Umbilical cord (tissue), 2 donors: ENCODE results near the gene MTG1. TPM values are rescaled to one million over a fixed set of nuclear protein-coding genes. Genes with fewer than 3 reads are reported as not detected.

Source experiments
- DNase-seq: peaks from one replicate; pipeline ENCODE4 v3.0.0-alpha.2; 2015; ENCODE audit warnings: low spot score
- total RNA-seq: library from RNA; depleted of rRNA; stranded (reverse); fragments of >200 nt; gene quantifications from one replicate; pipeline ENCODE4 v1.2.3, GENCODE V29; 2014; ENCODE audit warnings: low replicate concordance; ENCODE audit not compliant: insufficient read depth

MTG1 gene
- 40.4 TPM for total RNA-seq

DNA sequence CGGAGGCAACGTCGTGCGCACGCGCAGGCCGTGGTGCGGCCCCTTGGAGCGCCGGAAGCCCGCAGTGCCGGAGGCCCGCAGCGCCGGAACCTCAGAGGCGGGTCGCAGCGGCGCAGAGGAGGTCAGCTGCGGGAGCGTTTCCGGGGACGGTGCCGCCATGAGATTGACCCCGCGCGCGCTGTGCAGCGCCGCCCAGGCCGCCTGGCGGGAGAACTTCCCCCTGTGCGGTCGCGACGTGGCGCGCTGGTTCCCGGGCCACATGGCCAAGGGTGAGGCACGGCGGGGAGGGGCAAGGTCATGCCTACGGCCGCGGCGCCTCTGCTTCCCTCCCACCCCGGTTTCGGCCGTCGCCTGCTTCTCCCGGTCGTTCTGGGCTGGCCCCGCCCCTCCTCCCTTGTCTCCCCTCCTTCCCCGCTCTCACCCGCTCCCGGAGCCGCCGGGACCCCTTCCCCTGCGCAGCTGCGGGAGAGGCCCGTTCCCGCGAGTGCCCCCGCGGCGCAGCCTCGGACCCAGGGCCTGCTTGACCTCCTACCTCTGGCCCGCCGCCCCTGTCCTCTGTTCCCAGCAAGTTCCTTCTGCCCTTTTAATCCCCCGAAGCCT, at the start of gene MTG1:
Gene MTG1 (plus strand): TSS at position 94 of the 600 bp plus-strand sequence. CDS start 64 bp downstream, at position 158.
- peak; percentile 97 for DNase-seq

DNA sequence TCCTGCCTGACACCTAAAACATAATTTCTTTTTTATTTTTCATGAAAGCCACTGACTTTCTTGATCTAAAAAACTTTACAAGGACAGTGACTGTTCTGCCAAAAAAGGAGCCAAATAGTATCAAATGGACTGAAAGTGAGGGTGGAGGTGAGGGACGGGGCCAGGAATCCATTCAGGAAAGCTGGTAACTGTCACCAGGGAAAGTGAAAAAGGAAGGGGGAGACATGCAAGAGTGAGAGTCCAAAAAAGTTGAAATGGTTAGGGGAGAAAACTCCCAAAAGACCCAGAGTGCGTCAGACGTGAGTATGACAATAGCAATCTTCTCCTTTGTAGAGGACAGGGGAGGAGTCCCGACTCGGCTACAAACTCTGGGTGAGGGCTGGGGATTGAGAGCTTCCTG, 49.7 kb upstream of the MTG1 start:
- no peak for DNase-seq

DNA sequence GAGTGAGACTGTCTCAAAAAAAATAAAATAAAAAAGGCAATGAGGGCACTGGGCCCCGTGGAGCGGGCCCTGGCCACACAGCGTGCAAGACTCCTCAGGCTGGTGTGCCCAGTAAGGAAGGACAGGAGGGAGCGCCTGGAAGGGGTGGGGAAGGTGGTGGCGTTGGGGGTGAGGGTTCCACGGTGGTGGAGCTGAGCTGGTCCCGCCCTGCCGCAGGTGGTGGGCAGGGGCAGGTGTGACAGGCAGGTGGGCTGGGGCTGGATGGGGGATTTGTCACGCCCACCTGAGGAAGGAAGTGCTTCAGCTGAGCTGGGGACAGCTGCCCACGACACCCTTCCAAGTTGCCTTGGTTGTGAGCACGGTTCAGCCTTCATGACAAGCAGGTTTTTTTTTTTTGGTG, 47.5 kb upstream of the MTG1 start:
- no peak for DNase-seq

DNA sequence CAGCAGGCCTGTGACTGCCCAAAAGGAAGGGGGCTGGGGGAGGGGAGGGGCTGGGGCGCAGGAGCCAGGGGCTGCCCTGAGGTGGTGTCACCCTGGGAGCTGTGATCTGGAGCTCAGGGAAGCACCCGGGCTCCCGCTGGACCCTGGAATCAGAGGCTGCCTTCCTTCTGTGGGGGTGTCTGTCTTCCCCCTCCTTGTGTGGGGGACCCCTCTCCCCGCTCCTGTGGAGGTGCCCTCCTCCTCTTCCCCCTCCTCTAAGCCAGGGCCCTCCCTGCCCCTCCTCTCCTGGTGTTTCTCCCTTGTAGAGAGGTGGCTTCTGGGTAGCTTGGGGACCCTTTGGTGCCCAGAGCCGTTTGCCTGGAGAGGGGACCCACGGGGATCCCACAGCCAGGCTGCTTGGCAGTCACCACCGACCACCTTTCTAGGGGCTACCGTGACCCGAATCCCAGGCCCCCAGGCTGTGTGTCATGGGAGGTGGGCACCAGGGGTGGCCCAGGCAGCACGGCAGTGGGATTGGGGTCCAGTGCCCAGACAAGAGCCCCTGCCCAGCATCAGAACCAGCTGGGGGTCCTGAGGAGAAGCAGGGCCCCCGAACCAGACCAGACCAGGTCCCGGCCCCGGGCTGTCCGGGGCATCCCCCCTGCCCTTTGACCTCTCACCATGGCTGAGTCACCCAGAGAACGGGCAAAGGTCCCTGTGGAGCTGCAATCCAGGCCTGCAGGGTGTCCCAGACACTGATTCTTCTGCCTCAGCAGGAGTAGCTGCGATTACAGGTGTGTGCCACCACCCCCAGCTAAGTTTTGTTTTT, 46.0 kb upstream of the MTG1 start:
- DNase-seq, result no peak

DNA sequence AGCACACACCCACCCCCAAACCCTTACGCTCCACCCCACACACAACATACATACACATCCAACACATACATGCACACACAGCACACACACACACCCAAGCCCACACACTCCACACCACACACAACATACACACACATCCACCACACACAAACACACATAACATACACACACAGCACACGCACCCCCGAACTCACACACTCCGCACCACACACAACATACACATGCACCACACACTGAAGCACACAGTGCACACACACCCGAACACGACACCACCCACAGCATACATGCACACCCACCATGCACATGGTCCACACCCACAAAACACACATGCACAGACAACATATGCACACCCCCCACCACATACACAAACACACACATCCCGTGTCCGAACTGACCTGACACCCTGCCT, 44.8 kb upstream of the MTG1 start:
- no peak for DNase-seq

DNA sequence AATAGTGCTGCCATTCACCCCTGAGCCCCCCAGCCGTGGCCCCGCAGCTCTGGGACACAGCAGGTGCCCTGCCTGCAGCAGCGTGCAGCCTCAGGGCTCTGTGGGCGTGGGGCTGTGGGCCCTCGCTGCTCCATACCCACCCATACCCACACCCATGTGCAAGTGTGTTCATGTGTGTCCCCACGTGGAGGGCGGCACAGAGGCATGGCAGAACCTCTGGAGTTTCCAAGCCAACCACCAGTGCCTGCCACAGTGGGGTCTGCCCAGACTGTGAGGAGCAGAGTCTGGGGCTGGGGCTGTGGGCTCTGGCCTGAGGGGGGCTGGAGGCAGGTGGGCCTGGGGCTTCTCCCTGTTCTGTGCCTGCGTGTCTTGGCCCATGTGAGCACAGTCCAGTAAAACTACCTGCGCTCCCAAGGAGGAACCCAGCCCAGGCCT, 44.4 kb upstream of the MTG1 start:
- DNase-seq, result no peak

DNA sequence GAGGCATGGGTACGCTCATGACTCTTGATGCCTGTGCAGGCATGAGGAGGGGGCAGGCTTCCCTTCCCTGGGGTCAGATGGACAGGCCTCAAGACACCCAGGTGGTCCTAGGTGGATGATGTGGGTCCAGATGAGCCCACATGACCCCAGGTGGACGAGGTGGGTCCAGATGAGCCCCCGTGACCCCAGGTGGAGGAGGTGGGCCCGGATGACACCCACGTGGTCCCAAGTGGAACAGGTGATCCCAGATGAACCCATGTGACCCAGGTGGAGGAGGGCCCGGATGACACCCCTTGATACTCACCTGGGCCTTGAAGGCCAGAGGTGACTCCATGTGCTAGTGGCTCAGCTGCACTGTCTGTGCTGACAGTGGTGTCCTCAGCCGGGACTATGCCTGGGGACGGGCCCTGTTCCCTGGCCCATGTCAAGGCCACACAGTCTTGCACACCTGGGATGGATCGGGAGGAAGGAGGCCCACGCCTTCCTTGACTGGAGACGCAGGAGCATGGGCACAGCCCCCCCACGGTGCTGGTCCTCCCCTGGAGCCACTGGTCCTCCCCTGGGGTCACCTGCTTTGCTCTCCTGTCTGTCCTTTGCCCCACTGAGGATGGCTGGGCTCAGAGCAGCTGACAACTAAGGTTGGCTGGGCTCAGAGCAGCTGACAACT, 43.5 kb upstream of the MTG1 start:
- DNase-seq, result no peak

GRCh38 chr10:133350950-133351329, 43.0 kb upstream of the MTG1 start:
- no peak for DNase-seq

GRCh38 chr10:133351408-133352318, 42.3 kb upstream of the MTG1 start:
- no peak for DNase-seq

DNA sequence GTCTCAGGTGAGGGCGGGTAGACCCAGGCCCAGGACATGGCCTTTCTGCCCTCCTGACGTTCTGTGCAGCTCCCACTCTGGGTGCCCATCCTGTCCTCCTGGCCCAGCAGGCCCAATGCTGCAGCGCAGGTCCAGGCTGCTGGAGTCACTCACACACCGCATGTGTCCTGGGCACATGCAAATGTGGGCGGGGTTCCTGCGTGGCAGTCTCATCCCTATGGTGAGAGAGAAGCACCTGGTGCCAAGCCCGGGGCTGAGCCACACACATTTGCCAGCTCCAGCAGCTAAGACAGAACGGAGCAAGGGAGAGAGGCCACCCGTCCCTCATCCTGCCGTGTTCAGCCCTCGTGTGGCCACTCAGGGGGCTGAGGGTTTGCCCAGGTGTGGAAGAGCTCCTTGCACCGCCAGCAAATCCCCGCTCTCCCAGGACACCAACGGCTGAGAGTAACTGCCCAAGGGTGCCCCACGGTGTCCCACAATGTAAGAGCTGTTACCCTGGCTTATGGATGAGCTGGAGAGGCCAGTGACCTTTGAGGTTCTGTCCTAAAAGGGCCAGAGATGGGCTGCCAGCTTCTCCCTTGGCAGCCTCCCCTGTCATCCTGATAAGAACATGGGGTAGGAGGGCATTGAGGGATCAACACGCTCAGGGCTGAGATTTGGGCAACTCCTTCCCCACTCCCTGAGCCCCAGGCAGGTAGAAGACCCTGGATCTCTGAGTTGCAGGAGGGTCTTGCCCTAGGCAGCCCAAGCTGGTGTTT, 40.6 kb upstream of the MTG1 start:
- no peak for DNase-seq

DNA sequence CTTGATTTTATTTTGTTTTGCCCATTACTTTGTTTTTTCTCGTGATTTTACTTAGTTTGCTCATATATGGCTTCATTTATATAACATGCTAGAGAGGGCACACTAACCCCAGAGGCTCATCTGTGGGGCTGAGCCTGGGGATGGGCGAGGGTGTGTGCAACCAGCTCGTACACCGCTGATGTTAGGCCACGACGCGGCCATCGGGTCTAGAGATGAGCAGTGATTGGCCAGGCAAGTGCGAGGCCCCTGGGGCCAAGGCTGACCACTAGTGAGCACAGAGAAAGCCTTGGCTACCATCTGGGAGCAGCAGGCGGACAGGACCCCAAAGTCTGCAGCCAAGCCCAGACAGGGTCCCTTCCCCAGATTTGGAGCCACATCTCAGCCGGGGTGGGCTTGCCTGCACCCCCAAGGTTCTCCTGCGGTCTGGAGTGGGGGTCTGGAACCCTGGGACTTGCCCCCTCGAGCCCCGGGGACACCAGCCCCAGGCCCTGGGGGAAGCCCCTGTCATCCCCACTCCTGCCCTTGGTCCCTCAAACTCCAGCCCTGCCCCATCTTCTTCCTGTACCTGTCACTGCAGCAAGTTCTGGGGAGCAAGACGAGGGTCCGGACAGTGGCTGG, 39.9 kb upstream of the MTG1 start:
- DNase-seq, result no peak

GRCh38 chr10:133354672-133355240, 39.2 kb upstream of the MTG1 start:
- no peak for DNase-seq

- no peak for DNase-seq
Measured at GRCh38 chr10:133355266-133355665, 38.7 kb upstream of the MTG1 start.

DNA sequence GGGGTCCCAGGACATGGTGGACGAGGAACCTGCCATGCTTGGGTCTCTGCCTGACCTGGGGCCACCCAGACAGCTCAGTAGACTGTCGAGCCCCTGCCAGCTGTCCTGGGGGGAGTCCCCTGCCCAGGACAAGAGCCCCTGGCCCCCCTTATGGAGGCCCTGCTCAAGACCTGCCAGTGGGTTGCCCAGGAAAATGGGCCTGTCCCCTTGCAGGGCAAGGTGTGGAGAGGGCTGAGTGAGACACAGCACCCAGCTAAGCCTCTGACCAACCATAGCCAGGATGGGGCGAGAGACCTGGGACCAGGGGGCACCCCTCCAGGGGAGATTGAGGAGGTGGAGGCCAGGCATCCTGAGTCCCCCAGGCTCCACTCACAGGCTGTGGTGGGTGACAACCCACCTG, 38.0 kb upstream of the MTG1 start:
- no peak for DNase-seq

GRCh38 chr10:133356549-133357284, 37.2 kb upstream of the MTG1 start:
- DNase-seq, result no peak

- peak; percentile 38 for DNase-seq
Measured at GRCh38 chr10:133357285-133358161, 36.4 kb upstream of the MTG1 start, which contains the start of gene FUOM. FUOM (minus strand) TSS chr10:133358019; CDS start chr10:133358007, 12 bp downstream.

GRCh38 chr10:133358162-133358924, 35.6 kb upstream of the MTG1 start:
- DNase-seq, result no peak
